Kidney (tissue), 14 donors: ENCODE results near the gene ADORA3. TPM values are rescaled to one million over a fixed set of nuclear protein-coding genes. Genes with fewer than 3 reads are reported as not detected.

ENCODE experiments used
- DNase-seq, 5 donors: peaks; one replicate each; pipeline ENCODE4 v3.0.0-alpha.2; 2013 to 2020
- FAIRE-seq: peaks from 2 replicates; lab custom pipeline; 2012; peaks lifted over from hg19 to GRCh38; lab: Jason Lieb, UNC
- H3K27ac ChIP-seq, 2 donors: one replicate each; pipeline ENCODE4 v1.7.0; 2013; ENCODE audit warnings: low read depth in 2 of 2, low read length in 2 of 2, inconsistent platforms in 1 of 2
- H3K27me3 ChIP-seq: one replicate; pipeline ENCODE4 v1.7.1; 2013; ENCODE audit warnings: low read length, inconsistent platforms; ENCODE audit not compliant: control insufficient read depth, insufficient read depth
- H3K36me3 ChIP-seq, 3 donors: one replicate each; pipeline versions ENCODE4 v1.7.0 to v1.7.1; 2013; ENCODE audit warnings: low read length in 3 of 3, control low read depth in 1 of 3, inconsistent platforms in 1 of 3; ENCODE audit not compliant: insufficient read depth in 3 of 3, control insufficient read depth in 2 of 3
- H3K4me1 ChIP-seq, 3 donors: one replicate each; pipeline versions ENCODE4 v1.7.0 to v1.7.1; 2013; ENCODE audit warnings: low read length in 3 of 3, inconsistent platforms in 1 of 3, low read depth in 1 of 3; ENCODE audit not compliant: control insufficient read depth in 2 of 3, insufficient read depth in 2 of 3
- H3K4me3 ChIP-seq, 3 donors: one replicate each; pipeline versions ENCODE4 v1.7.0 to v1.8.1; 2013; ENCODE audit warnings: low read length in 3 of 3, control low read depth in 1 of 3, inconsistent platforms in 1 of 3
- H3K9ac ChIP-seq, 3 donors: one replicate each; pipeline versions ENCODE4 v1.7.0 to v1.7.1; 2013; ENCODE audit warnings: low read length in 3 of 3, control low read depth in 1 of 3, inconsistent platforms in 1 of 3
- H3K9me3 ChIP-seq, 3 donors: one replicate each; pipeline versions ENCODE4 v1.7.0 to v1.7.1; 2013; ENCODE audit warnings: low read length in 3 of 3, control low read depth in 1 of 3, inconsistent platforms in 1 of 3; ENCODE audit not compliant: control insufficient read depth in 2 of 3, insufficient read depth in 1 of 3
- intact Hi-C: fragments of 100-400 bp; cut with DNase I; formaldehyde crosslinking; loops from one replicate; pipeline ENCODE4 v1.11.1; 2022
- polyA plus RNA-seq: library from polyadenylated mRNA; stranded (reverse); fragments of 350-450 nt; fragmentation: Illumina TruSeq; extraction: RNeasy Lipid Tissue Mini Kit (QIAGEN cat#74804); gene quantifications from one replicate; pipeline ENCODE4 v1.2.3, GENCODE V29; 2014; ENCODE audit warnings: low read depth, low replicate concordance; ENCODE audit not compliant: insufficient read depth
- total RNA-seq: library from RNA; stranded (reverse); fragmentation: NEBNext Ultra II Directional; extraction: Animal tissue kit (Norgen Biotek cat#: 25700); gene quantifications from one replicate; pipeline ENCODE4 v1.2.1, GENCODE V29; 2021
- TF ChIP-seq, protein P1 (sequence below): IDR thresholded peaks from 3 replicates; pipeline ENCODE4 v1.5.1; 2012; ENCODE audit warnings: mild to moderate bottlenecking, moderate library complexity, borderline replicate concordance; ENCODE audit not compliant: insufficient read depth; ENCODE audit errors: extremely low read depth
- donor health status: control.
- donor health status: control.
- donor health status: control.
- donor health status: control.
- donor health status: control.
- donor health status: DM: yes; HTN: yes; CAD: no.
- donor health status: Normal renal cell carcinoma (clear cell type).

ADORA3 gene
- total and polyA plus RNA-seq, 2 donors from 2014 or later: 3.1 to 10.8 TPM

DNA sequence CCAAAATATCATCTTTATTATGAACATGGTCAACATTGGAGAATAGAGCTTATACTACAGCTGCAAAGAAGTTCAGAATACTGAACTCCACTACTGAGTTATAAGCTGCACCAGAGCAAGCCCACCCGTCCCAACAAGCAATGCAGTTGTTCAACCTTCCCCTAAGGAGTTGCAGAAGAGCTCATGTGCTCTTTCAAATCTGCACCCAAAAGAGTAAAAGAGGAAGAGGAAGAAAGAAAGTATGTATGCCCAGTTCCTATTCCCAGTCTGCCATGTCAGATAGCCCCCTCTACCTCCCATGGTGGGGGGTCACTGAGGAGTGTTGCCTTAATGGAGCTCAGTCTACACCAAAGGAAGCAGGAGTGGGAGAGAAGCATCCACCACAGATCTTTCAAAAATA lies 22.8 kb downstream of the ADORA3 start:
- no peak for DNase-seq
- Histone ChIP-seq H3K4me3 (no peak overlapping the region), H3K27me3 (no peaks in the 10 kb centered on the region), H3K4me1 (no peaks in the 10 kb centered on the region), H3K27ac (no peak overlapping the region), H3K9me3 (no peaks in the 10 kb centered on the region), H3K9ac (no peak overlapping the region), H3K36me3 (no peaks in the 10 kb centered on the region)
- TF ChIP-seq, protein P1, sequence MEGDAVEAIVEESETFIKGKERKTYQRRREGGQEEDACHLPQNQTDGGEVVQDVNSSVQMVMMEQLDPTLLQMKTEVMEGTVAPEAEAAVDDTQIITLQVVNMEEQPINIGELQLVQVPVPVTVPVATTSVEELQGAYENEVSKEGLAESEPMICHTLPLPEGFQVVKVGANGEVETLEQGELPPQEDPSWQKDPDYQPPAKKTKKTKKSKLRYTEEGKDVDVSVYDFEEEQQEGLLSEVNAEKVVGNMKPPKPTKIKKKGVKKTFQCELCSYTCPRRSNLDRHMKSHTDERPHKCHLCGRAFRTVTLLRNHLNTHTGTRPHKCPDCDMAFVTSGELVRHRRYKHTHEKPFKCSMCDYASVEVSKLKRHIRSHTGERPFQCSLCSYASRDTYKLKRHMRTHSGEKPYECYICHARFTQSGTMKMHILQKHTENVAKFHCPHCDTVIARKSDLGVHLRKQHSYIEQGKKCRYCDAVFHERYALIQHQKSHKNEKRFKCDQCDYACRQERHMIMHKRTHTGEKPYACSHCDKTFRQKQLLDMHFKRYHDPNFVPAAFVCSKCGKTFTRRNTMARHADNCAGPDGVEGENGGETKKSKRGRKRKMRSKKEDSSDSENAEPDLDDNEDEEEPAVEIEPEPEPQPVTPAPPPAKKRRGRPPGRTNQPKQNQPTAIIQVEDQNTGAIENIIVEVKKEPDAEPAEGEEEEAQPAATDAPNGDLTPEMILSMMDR: no peak
- no peak for FAIRE-seq
- intact Hi-C loops: loop anchor here (10.0 kb wide), 1 partner anchor 274 kb away; the partner anchor contains the start of gene DDX20

DNA sequence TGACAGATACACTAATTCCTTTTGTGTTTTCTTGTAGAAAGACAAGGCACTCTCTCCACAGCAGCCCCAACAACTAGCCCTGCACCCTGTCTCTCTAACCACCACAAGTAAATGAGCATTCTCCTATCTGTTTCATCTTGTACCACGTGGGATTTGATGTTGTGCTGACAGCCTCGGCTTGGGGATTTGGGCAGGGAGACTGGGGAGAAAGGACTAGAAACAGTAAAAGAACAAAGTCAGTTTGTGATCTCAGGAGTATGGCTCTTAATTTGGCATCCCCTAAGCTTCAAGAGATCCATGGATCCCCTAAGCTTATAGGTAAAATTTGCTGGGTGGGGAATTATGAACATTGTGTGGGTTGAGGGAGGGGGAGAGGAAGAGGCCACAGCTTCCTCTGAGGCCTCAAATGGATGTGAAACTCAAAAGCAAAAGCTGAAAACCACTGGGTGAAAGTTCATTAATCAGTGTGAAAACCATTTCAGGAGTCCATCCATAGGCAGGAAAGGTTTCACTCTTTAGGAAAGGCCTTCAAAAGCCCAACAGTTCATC lies 26.6 kb downstream of the ADORA3 start:
- DNase-seq: no peak
- FAIRE-seq: no peak
- no peak overlapping the region for H3K27ac ChIP-seq
- H3K9me3 ChIP-seq: no peaks in the 10 kb centered on the region
- H3K9ac ChIP-seq: no peak overlapping the region
- intact Hi-C loops: no loop called here
- no peaks in the 10 kb centered on the region for H3K27me3 ChIP-seq
- H3K36me3 ChIP-seq: peaks cover 0 to 2% (median 0%) of the 10 kb centered on the region in 3 donors
- H3K4me3 ChIP-seq: no peak overlapping the region
- no peaks in the 10 kb centered on the region for H3K4me1 ChIP-seq
- TF ChIP-seq, protein P1: no peak

DNA sequence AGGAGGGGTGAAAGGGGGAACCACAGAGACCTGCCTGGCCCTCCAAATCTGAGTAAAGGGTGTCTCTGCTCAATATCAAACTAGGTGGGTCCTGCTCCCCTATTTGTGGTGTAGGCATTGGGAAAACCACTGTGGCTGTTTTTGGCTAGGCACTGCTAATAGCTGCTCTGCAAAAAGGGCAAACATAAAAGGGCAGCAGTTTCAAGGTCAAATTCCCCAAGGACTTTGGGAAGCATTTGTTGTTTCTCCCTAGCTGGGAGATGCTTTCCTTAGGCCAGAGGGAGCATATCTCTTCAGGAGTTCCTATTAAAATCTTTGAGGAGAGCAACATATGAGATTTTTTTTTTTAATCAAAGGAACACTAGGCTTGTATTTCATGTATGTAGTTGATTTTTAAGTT lies 27.2 kb downstream of the ADORA3 start:
- Histone ChIP-seq H3K9ac (no peak overlapping the region), H3K36me3 (peaks cover 0 to 3% (median 0%) of the 10 kb centered on the region in 3 donors), H3K27me3 (no peaks in the 10 kb centered on the region), H3K4me3 (no peak overlapping the region), H3K27ac (no peak overlapping the region), H3K9me3 (no peaks in the 10 kb centered on the region), H3K4me1 (no peaks in the 10 kb centered on the region)
- intact Hi-C loops: no loop called here
- DNase-seq (no peak), FAIRE-seq (no peak)
- TF ChIP-seq, protein P1: no peak

DNA sequence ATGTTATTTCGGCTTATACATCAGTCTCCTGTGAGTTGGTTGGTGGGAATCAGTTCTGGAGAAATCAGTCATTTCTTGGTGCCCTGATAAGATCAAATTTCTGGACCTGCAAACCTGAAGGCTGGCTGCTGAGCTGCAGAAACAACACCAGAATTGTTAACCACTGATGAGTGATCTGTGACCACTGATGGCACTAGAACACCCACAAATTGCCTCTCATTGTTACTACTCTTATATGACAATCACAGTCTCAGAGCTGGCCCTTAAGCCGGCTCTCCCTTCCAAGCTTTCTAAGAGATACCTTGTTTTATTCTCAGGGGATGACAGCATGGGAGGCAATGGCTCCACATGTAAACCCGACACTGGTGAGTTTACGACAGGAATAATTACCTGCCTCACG lies 27.7 kb downstream of the ADORA3 start:
- no peaks in the 10 kb centered on the region for H3K27me3 ChIP-seq
- H3K27ac ChIP-seq: no peak overlapping the region
- no peaks in the 10 kb centered on the region for H3K4me1 ChIP-seq
- peaks cover 0 to 4% (median 0%) of the 10 kb centered on the region in 3 donors for H3K36me3 ChIP-seq
- no peaks in the 10 kb centered on the region for H3K9me3 ChIP-seq
- TF ChIP-seq, protein P1: no peak
- FAIRE-seq: no peak
- intact Hi-C loops: no loop called here
- DNase-seq: no peak
- H3K9ac ChIP-seq: no peak overlapping the region
- H3K4me3 ChIP-seq: no peak overlapping the region
